ENCODE results near the gene ADSS1.

ADSS1 gene

GRCh38 chr14:104723651-104724406, at the start of gene ADSS1:
Gene ADSS1, plus strand, starts transcription at chr14:104724229. Its CDS starts 42 bp downstream, at chr14:104724271.
- no peak for DNase-seq

- DNase-seq, result no peak
These were observed 48.6 kb upstream of the ADSS1 start for GRCh38 chr14:104675447-104675846.

GRCh38 chr14:104676130-104676693, 47.8 kb upstream of the ADSS1 start:
- DNase-seq, result no peak

- no peak for DNase-seq
These were observed 47.1 kb upstream of the ADSS1 start for GRCh38 chr14:104676694-104677511.

- DNase-seq, result no peak
These were observed 46.3 kb upstream of the ADSS1 start for GRCh38 chr14:104677512-104678332.

- DNase-seq, result no peak
These were observed 45.7 kb upstream of the ADSS1 start for GRCh38 chr14:104678346-104678745.

- no peak for DNase-seq
These were observed 44.9 kb upstream of the ADSS1 start for GRCh38 chr14:104678901-104679705.

- no peak for DNase-seq
These were observed 43.8 kb upstream of the ADSS1 start for GRCh38 chr14:104680056-104680805.

GRCh38 chr14:104680806-104681688, 43.0 kb upstream of the ADSS1 start:
- DNase-seq, result no peak

GRCh38 chr14:104681689-104682074, 42.3 kb upstream of the ADSS1 start:
- no peak for DNase-seq

GRCh38 chr14:104682107-104682593, 41.9 kb upstream of the ADSS1 start:
- no peak for DNase-seq

- no peak for DNase-seq
These were observed 40.2 kb upstream of the ADSS1 start for GRCh38 chr14:104683653-104684448.

- DNase-seq, result no peak
These were observed 39.6 kb upstream of the ADSS1 start for GRCh38 chr14:104684449-104684821.

GRCh38 chr14:104685216-104685997, 38.6 kb upstream of the ADSS1 start:
- DNase-seq, result no peak

- no peak for DNase-seq
These were observed 37.9 kb upstream of the ADSS1 start for GRCh38 chr14:104685998-104686610.

- no peak for DNase-seq
These were observed 37.2 kb upstream of the ADSS1 start for GRCh38 chr14:104686624-104687517.

Measured in cortex of kidney (tissue), 1 donor.